HEK293 (cell line): ENCODE results near the gene UHRF1.

ENCODE experiments used
- CTCF ChIP-seq: fragments of 450-650 bp; formaldehyde crosslinking; IDR thresholded peaks from 2 replicates; pipeline ENCODE4 v1.5.1; 2016; ENCODE audit warnings: missing biosample characterization, missing genetic modification characterization
- ZBTB21 ChIP-seq: fragments of 450-650 bp; formaldehyde crosslinking; IDR thresholded peaks from 2 replicates; pipeline ENCODE4 v1.5.1; 2017; ENCODE audit warnings: missing biosample characterization, missing genetic modification characterization
- ZBTB26 ChIP-seq: fragments of 450-650 bp; formaldehyde crosslinking; optimal IDR thresholded peaks from 2 replicates; pipeline ENCODE3; 2016; ENCODE audit warnings: missing biosample characterization, mild to moderate bottlenecking, missing genetic modification characterization

DNA sequence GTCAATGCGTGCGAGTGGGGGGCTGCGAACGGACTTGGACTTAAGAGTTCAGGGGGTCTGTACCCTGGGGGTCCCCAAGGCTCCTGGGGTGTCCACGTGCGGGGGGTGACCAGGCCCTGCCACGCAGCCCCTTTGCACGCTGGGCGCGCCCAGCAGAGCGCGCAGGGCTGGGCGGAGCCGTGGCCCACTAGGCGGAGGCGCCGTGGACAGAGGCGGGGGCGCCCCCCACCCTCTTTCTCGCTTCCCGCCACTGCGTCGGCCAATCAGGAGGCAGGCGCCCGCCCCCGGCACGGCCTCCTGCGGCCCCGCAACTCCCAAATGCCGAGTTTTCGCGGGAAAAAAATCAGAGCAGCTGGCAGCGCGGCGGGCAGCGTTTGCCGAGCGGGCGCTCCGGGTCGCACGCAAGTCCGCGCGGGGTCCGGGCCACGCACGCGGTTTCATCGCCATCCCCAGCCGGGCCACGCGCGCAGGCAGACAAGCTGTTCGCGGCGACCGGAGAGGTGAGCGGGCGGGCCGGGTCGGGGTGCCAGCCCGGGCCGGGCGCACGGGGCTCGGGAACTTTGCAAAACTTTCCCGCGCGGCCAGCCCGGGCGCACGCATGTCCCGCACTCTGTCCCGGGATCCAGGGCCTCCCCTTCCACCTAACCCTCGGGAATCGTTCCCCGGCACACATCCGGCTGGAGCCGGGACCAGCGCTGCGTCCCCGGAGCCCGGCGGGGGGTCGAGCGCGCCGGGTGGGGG lies at the start of gene UHRF1:
- peak; percentile 21; the same call in 1 of the 2 replicates for TF ChIP-seq CTCF (tag by site-specific recombination)
- no peak for TF ChIP-seq ZBTB21 (tag by site-specific recombination)
- TF ChIP-seq ZBTB26 (tag by site-specific recombination), result peak; percentile 78
